IPS DF 6.9 (cell line): ENCODE results near the gene OSBPL6.

Source experiments
- DNase-seq: peaks from one replicate; pipeline ENCODE4 v3.0.0-alpha.2; 2013; ENCODE audit warnings: low read depth, low spot score
- H3K27ac ChIP-seq: one replicate; pipeline ENCODE4 v1.5.1; 2013; ENCODE audit warnings: low read length, control low read depth
- H3K27me3 ChIP-seq: 2 replicates; pipeline ENCODE4 v1.6.1; 2013; ENCODE audit warnings: mild to moderate bottlenecking, low read length; ENCODE audit not compliant: control insufficient read depth, insufficient read depth
- H3K36me3 ChIP-seq: 2 replicates; pipeline ENCODE4 v1.6.1; 2013; ENCODE audit warnings: low read length; ENCODE audit not compliant: control insufficient read depth, insufficient read depth
- H3K4me1 ChIP-seq: 2 replicates; pipeline ENCODE4 v1.6.1; 2013; ENCODE audit warnings: low read length; ENCODE audit not compliant: control insufficient read depth, insufficient read depth
- H3K4me3 ChIP-seq: 2 replicates; pipeline ENCODE4 v1.5.1; 2013; ENCODE audit warnings: mild to moderate bottlenecking, low read length
- H3K9me3 ChIP-seq: 2 replicates; pipeline ENCODE4 v1.6.1; 2013; ENCODE audit warnings: low read length, inconsistent platforms; ENCODE audit not compliant: control insufficient read depth, insufficient read depth
- WGBS: extraction: QIAGEN DNeasy Blood & Tissue Kit; methylation state at CpG from one replicate; pipeline ENCODE4 v1.1.7; 2013; ENCODE audit warnings: mixed read lengths, missing lambda C conversion rate; ENCODE audit not compliant: insufficient read length, insufficient coverage; 5-methylcytosine and 5-hydroxymethylcytosine counted together

The OSBPL6 gene

GRCh38 chr2:178237488-178238153, 43.3 kb downstream of the OSBPL6 start:
- no peak overlapping the region for H3K4me3 ChIP-seq
- DNase-seq: no peak

DNA sequence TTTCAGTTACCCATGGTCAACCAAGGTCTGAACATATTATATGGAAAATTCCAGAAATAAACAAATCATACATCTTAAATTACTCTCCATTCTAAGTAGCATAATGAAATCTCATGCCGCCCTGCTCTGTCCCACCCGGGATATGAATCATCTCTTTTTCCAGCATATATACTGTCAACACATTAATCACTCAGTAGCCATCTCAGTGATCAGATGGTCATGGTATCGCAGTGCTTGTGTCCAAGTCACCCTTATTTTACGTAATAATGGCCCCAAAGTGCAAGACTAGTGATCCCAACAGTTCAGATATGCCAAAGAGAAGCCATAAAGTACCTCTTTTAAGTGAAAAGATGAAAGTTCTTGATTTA, 43.8 kb downstream of the OSBPL6 start:
- Histone ChIP-seq H3K27me3 (no peaks in the 10 kb centered on the region), H3K4me3 (no peak overlapping the region), H3K36me3 (no peaks in the 10 kb centered on the region), H3K9me3 (no peaks in the 10 kb centered on the region), H3K4me1 (no peaks in the 10 kb centered on the region), H3K27ac (no peak overlapping the region)
- WGBS: no CpG with 5 or more reads among the region's 4 CpGs
- no peak for DNase-seq

More at GRCh38 chr2:178237488-178238153, 43.3 kb downstream of the OSBPL6 start:
- no peaks in the 10 kb centered on the region for H3K36me3 ChIP-seq
- no peaks in the 10 kb centered on the region for H3K27me3 ChIP-seq
- no peaks in the 10 kb centered on the region for H3K9me3 ChIP-seq
- no peaks in the 10 kb centered on the region for H3K4me1 ChIP-seq
- H3K27ac ChIP-seq: no peak overlapping the region
- no CpG with 5 or more reads among the region's 1 CpG for WGBS

GRCh38 chr2:178238750-178239149, 44.4 kb downstream of the OSBPL6 start:
- no CpG with 5 or more reads among the region's 2 CpGs for WGBS
- no peaks in the 10 kb centered on the region for H3K27me3 ChIP-seq
- no peak overlapping the region for H3K27ac ChIP-seq
- no peaks in the 10 kb centered on the region for H3K4me1 ChIP-seq
- H3K4me3 ChIP-seq: no peak overlapping the region
- no peak for DNase-seq
- no peaks in the 10 kb centered on the region for H3K9me3 ChIP-seq
- H3K36me3 ChIP-seq: no peaks in the 10 kb centered on the region

DNA sequence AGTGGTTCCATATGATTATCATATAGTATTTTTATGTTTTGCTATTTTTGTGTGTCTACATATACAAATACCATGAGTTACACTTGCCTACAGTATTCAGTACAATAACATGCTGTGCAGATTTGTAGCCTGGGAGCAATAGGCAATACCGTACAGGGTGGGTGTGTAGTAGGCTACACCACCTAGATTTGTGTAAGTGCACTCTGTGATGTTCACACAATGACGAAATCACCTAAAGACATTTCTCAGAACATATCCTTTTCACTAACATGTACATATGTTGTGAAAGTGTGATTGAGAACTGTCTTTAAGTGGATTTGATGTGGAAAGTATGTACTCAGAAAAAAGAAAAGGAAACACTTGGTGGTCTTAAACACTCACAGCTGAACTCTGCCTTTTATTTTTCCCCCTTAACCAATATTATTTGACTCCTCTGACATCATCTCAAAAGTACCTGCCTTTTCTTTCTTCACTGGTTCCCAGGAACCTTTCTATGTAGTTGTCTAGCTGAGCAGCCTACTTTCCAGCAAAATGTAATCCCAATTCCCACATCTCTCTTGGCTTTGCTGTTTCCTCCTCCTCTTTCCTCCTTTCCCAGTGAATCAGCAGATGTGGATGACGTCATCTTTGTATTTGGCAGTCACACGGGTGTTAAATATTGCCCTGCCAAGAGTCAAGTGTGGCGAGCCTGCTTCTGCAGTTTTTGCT, 47.7 kb downstream of the OSBPL6 start:
- Histone ChIP-seq H3K36me3 (no peaks in the 10 kb centered on the region), H3K4me3 (no peak overlapping the region), H3K4me1 (no peaks in the 10 kb centered on the region), H3K27ac (no peak overlapping the region), H3K9me3 (no peaks in the 10 kb centered on the region), H3K27me3 (no peaks in the 10 kb centered on the region)
- no CpG with 5 or more reads among the region's 5 CpGs for WGBS
- DNase-seq: no peak

GRCh38 chr2:178242552-178242883, 48.2 kb downstream of the OSBPL6 start:
- Histone ChIP-seq H3K27me3 (no peaks in the 10 kb centered on the region), H3K9me3 (no peaks in the 10 kb centered on the region), H3K27ac (no peak overlapping the region), H3K36me3 (no peaks in the 10 kb centered on the region), H3K4me3 (no peak overlapping the region), H3K4me1 (no peaks in the 10 kb centered on the region)
- WGBS: no CpG with 5 or more reads among the region's 2 CpGs
- DNase-seq: no peak

GRCh38 chr2:178243961-178244360, 49.6 kb downstream of the OSBPL6 start:
- no peaks in the 10 kb centered on the region for H3K36me3 ChIP-seq
- no CpG with 5 or more reads among the region's 1 CpG for WGBS
- H3K4me3 ChIP-seq: no peak overlapping the region
- no peaks in the 10 kb centered on the region for H3K27me3 ChIP-seq
- H3K4me1 ChIP-seq: no peaks in the 10 kb centered on the region
- no peak overlapping the region for H3K27ac ChIP-seq
- no peak for DNase-seq
- H3K9me3 ChIP-seq: no peaks in the 10 kb centered on the region

- no peak overlapping the region for H3K4me3 ChIP-seq
- WGBS: no CpG with 5 or more reads among the region's 7 CpGs
- H3K27ac ChIP-seq: no peak overlapping the region
- H3K27me3 ChIP-seq: no peaks in the 10 kb centered on the region
- no peaks in the 10 kb centered on the region for H3K36me3 ChIP-seq
- no peaks in the 10 kb centered on the region for H3K9me3 ChIP-seq
- no peaks in the 10 kb centered on the region for H3K4me1 ChIP-seq
- DNase-seq: no peak
These were observed 50.5 kb downstream of the OSBPL6 start for GRCh38 chr2:178244777-178245176.

DNA sequence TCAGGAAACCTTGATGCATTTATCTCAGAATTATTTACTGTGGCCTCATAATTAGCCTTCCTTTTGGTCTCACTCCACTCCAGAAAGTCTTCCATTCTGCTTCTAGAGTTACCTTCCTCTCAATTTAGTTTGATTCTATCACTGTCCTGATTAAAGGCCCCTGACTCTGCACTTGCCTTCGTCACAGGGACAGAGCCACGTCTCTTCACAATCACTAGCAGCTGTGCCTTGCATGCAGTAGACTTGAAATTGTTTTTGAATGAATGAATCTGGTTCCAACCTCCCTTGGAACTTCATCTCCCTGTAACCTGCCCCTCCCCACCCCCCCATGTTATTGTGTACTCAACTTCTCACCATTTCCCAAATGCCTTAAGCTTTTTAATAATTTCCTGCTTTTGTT, 52.4 kb downstream of the OSBPL6 start:
- H3K4me1 ChIP-seq: no peaks in the 10 kb centered on the region
- no peak for DNase-seq
- no CpG with 5 or more reads among the region's 2 CpGs for WGBS
- H3K27ac ChIP-seq: no peak overlapping the region
- no peaks in the 10 kb centered on the region for H3K9me3 ChIP-seq
- H3K36me3 ChIP-seq: no peaks in the 10 kb centered on the region
- no peaks in the 10 kb centered on the region for H3K27me3 ChIP-seq
- no peak overlapping the region for H3K4me3 ChIP-seq

DNA sequence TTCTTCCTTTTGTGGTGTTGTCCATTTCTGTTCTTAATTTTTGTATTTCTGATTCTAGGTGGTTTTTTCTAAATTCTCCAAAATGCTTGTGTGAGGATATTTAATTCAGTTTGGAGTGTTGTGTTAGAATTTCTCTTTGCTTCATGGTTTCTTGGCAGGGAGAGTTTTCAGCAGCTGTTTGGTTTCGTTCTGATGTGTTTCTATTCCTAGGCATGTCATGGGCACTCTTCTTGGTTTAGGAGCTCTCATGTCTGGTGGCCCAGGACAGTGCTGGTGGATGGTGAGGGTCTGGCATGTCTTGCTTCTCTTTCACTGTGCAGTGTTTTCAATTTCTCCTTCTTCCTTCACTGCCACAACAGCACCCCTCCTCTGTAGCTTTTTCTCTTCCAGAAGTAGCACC, 52.9 kb downstream of the OSBPL6 start:
- DNase-seq: no peak
- H3K27ac ChIP-seq: no peak overlapping the region
- no peaks in the 10 kb centered on the region for H3K4me1 ChIP-seq
- no CpG with 5 or more reads among the region's 1 CpG for WGBS
- no peaks in the 10 kb centered on the region for H3K9me3 ChIP-seq
- no peak overlapping the region for H3K4me3 ChIP-seq
- H3K27me3 ChIP-seq: no peaks in the 10 kb centered on the region
- H3K36me3 ChIP-seq: no peaks in the 10 kb centered on the region

- no peak overlapping the region for H3K4me3 ChIP-seq
- H3K36me3 ChIP-seq: no peaks in the 10 kb centered on the region
- H3K27me3 ChIP-seq: no peaks in the 10 kb centered on the region
- no peak overlapping the region for H3K27ac ChIP-seq
- no CpG with 5 or more reads among the region's 6 CpGs for WGBS
- no peak for DNase-seq
- H3K9me3 ChIP-seq: no peaks in the 10 kb centered on the region
- H3K4me1 ChIP-seq: no peaks in the 10 kb centered on the region
These were observed 56.1 kb downstream of the OSBPL6 start for GRCh38 chr2:178250429-178250828.
